ENCODE data around the gene WFDC11.

DNA sequence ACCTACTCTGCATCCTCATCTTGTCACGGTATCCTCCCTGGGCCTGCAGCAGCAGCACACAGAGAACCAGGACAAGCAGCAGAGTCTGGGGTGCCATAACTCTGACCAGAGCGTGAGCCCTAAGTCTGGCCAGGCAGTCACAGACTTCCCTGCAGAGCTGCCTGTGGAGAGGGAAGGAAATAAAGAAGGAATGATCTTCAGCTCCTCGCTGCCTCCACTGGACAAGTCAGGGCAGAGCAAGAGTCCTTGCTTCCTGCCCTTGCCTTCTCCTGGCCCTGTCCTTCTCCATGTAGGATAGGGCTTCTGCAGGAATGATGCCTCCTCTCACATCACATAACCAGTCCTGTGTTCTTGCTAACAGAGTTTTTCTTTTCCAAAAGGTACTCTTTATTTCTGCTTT is 15.9 kb upstream of the WFDC11 start:
- TF ChIP-seq CTCF (tag by site-specific recombination; IDR thresholded peaks at IDR 0.05), result no peak
- no peak for TF ChIP-seq ZNF155 (tag by site-specific recombination; IDR thresholded peaks at IDR 0.05)
- TF ChIP-seq SP7 (tag by site-specific recombination; IDR thresholded peaks at IDR 0.05), result no peak
- no peak for TF ChIP-seq SP2 (tag by site-specific recombination; IDR thresholded peaks at IDR 0.05)
- TF ChIP-seq ZNF114 (tag by site-specific recombination; IDR thresholded peaks at IDR 0.05), result no peak
- no peak for TF ChIP-seq PRDM1 (tag by site-specific recombination; IDR thresholded peaks at IDR 0.05)
- TF ChIP-seq GLIS1 (tag by site-specific recombination; IDR thresholded peaks at IDR 0.05), result no peak
- no peak for TF ChIP-seq ZNF747 (tag by site-specific recombination; IDR thresholded peaks at IDR 0.05)
- TF ChIP-seq YY1 (tag by site-specific recombination; IDR thresholded peaks at IDR 0.05), result no peak

All from HEK293 (cell line).